Kidney capillary endothelial cell (primary cell): Measurements from ENCODE around the gene DGKG.

Experiments
- DNase-seq: peaks from one replicate; pipeline ENCODE4 v3.0.0-alpha.2; 2018; ENCODE audit warnings: low spot score

DGKG gene

DNA sequence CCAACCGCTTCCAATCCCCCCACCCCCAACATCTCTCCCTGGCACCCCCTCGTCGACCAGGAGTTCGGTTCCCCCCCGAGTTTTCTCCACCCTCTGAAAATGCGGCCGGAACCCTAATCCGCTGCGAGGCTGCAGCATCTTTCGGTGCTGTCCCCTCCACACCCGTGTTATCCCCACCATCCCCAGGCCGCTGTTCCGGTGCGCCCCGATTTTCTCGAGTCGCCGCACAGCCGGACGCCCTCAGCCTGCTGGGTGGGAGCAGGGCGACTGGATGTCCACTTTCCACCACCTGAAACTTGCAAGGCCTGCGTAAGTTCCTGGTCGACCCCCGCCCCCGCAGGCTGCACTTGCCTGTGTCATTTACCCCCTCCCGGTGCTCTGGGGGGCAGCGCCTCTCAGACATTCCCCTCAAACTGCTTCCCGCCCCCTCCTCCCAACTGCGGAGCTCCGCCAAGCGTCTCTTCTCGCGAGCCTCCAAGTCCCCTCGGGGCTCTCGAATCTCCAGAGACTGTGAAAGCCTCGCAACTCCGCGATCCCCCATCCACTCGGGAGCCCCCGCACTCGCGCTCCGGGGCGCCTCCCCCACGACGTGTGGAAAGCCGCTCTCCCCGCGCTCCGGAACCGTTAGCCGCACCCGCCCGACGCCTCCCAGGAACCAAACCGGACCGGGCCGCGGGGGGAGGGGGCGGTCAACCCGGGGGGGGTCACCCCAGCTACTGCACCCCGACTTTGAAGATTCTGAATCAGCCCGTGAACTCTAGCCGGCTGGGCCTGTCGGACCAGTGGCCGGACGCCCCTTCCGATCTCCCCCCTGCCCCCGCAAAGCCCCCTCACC, 253.7 kb downstream of the DGKG start:
- DNase-seq = peak; percentile 45

DNA sequence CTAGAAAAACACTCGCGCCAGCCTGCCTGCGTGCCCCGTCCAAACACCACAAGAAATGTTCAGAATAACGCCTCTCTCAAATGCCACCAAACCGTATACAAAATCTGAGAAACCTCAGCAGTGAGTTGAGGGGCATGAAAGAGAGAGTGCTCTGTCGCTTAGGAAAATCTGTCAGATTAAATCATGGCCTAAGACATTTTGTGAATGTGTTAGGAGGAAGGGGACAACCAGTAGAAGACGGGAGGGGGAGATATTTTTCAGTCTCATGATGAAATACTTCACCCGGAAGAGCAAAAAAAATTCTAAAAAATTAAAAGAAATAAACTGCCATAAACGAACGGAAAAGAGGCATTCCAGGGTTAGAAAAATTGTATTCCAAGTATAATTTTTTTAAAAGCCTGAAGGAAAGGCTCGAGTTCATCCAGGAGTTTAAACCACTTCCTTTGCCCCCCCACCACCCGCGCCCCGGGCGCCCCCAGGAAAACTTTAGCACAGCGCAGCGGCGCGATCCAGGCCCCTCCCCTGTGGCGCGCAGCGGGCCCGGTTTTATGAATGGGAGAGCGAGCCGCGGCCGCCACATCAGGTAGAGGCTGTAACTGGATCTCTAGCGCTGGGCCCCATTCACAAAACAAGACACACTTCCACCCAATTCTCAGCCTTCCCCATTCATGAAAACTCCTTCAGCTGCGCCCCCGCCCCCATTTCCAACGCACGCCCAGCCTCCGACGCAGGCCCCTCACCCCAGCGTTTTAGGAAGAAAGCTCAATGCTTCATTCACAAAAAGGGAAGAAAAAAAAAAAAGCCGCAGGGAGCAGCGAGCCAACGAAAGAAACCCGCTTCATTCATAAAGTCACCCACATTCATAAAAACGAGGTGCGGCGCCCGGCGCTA, 254.6 kb downstream of the DGKG start:
- peak; percentile 20 for DNase-seq

DNA sequence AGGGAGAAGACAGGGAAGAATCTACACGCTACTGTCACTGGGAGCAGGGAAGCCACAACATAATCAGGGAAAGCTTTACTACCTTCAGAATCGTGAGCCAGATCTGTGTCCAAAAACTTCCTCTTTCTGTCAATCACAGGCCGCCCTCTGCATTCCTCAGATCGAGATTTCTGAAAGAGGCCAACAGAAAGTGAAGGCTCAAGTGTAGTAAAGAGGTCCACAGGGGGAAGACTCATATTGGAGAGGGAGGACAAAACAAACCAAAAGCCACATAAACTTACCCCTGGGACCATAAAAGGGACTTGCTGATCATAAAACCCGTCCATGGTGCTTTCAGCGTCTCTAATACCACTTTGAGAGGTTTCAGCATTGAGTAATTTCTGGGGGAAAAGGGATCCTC, 256.5 kb downstream of the DGKG start:
- no peak for DNase-seq

DNA sequence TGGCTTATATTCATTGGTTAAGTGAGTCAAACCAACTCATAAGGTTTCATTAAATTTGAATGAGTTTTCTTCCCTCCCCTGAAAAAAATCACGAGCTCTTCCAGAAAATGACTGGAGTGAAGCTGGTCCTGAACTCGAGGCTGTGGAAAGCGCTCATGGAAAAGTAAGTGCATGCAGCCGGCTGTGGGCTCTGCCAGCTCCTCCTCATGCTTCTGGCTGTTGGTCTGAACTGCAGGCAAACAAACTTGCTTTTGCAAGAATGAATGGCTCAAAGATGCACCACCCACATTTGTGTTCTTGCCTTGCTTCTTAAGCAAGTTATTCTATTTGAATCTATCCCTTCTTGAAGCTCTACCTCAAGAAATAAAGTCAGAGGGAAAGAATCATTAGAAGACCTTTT, 259.3 kb downstream of the DGKG start:
- DNase-seq = no peak

DNA sequence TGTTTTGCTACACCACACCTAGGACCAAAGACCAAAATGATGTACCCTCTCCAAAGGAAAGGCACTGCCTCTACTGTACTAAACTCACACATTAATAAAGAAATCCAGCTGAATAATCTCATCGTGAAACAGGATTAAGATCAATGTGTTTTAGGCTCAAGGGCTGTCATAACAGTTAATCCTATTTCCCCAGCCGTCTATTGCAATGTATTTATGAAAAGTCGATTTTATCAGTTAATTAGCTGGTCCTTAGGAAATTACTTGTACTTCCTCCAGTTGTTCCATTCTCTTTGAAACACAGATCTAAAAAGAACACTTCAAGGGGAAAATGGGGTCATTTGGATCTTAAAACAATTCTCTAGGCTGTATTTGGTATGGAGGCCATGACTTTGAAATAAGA, 261.6 kb downstream of the DGKG start:
- no peak for DNase-seq

DNA sequence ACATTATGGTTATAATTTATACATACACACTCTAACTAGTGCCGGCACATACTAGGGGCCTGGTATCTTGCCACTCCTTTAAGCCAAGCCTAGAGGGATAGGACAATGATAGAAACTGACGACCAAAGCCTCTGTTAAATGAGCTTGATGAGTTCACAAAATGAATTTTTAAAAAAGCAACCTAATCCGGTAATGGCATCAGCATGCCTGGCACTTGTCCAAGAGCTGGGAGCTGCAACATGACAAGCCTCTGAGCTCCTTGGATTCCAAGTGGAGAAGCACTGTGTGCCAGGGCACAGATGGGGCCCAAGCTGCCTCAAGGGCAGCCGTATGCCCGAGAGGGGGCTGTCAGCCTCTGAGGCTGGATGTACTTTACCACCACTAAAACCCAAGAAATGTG, 262.9 kb downstream of the DGKG start:
- no peak for DNase-seq

DNA sequence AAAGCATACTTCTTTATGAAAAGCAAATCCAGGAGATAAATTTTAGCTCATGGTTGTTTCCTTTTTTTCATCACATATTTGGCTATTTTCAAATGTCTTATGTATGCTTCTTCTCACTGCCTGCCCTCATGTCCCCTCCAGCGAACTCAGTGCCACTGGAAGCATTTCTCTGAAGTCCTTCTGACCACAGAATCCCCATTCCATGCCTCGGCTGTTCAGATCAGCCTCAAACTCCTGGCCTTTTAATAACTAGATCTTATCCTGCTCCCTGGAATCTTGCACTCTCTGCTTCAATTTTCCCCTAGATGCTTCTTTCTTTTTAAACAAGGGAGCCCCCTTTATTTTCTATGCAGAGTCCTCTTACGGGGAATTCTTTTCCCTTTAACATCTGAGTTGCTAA, 263.3 kb downstream of the DGKG start:
- no peak for DNase-seq

DNA sequence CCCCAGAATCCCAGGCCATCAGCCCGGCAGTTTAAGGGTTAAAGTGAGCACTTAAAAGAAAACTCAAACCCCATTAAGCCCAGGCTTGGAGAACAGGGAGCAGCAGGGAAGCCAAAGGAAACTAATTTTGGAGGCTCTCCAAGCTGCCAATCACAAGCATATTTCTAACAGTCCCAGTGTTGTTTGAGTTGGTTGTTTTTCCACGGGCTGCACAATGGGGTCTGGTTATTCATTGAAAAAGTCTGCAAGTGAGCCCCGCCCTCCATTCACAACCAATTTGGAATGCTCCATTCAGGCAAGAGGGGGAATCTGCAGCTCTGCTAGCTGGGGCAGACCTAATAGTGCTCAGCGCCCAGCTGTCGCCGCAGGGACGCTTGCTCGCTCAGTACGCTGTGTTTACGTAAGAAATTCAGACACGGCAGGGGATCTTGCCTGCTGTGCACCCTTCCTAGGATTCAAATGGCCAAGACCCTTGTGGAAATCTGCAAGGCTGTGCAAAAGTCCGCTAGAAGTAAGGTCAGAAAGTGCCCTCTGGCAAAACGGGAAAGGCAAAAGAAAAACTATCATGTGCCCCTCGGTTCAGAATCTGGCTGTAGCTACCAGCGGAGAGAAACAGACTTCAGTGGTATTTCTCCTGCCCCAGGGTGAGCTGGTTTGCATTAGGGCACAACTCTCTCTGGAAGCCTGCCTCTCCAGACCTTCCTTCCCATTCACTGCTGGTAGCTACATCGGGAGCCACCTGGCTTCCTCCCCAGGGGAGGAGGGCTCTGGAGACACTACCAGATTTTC, 264.2 kb downstream of the DGKG start:
- DNase-seq = peak; percentile 73

DNA sequence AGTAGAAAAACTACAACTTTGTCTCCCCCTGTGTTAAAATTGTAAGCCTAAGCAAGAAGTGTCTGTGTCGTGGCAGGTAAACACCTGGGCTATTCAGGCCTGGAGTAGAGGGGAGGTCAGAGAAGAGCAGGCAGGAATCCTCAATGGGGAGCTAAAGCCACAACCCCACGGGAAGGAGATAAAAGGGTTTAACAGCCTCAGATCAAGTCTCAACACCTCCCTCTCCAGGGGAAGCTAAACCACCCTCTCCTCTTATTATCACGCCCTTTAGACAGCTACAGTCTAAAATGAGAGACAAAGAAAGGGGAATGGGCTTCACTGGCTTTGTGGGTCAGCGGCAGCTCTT, 264.7 kb downstream of the DGKG start:
- no peak for DNase-seq
